PFSK-1 (cell line): ENCODE data around the gene ZG16B.

Experiments used
- POLR2AphosphoS5 ChIP-seq: IDR thresholded peaks from 2 replicates; pipeline ENCODE4 v1.6.1; 2012; ENCODE audit warnings: low read depth, mild to moderate bottlenecking, control low read depth, low read length, moderate library complexity
- TAF1 ChIP-seq: IDR thresholded peaks from 2 replicates; pipeline ENCODE4 v1.6.1; 2012; ENCODE audit warnings: low read length, control low read depth, borderline replicate concordance; ENCODE audit not compliant: insufficient read depth

- TF ChIP-seq POLR2AphosphoS5 (no peak), TAF1 (no peak)
Observed at GRCh38 chr16:2838928-2839327, 8.8 kb downstream of the ZG16B start.
